Psoas muscle (tissue), 8 donors: ENCODE data around the gene TMEM63A. TPM values are rescaled to one million over a fixed set of nuclear protein-coding genes. Genes with fewer than 3 reads are reported as not detected.

Source experiments
- ATAC-seq, 4 donors: fragments of 200-7000 bp; cut with Tn5 transposase; one replicate each; pipeline ENCODE4 v1.9.1; 2020; ENCODE audit warnings: moderate library complexity in 3 of 4, mild to moderate bottlenecking in 2 of 4
- DNase-seq, 2 donors: peaks; one replicate each; pipeline ENCODE4 v3.0.0-alpha.2; 2020
- H3K27ac ChIP-seq: fragments of 200-600 bp; one replicate; pipeline ENCODE4 v1.8.0; 2022
- H3K27me3 ChIP-seq, 3 donors: fragments of 200-600 bp in 1 of 3; one replicate each; pipeline versions ENCODE4 v1.6.1 to v1.8.0; 2013 to 2022; ENCODE audit warnings: low read length in 2 of 3, mild to moderate bottlenecking in 2 of 3, moderate library complexity in 1 of 3; ENCODE audit not compliant: insufficient read depth in 3 of 3
- H3K36me3 ChIP-seq, 2 donors: fragments of 200-600 bp in 1 of 2; one replicate each; pipeline versions ENCODE4 v1.6.1 to v1.8.0; 2013 to 2022; ENCODE audit warnings: low read depth in 1 of 2, mild to moderate bottlenecking in 1 of 2, moderate library complexity in 1 of 2; ENCODE audit not compliant: insufficient read depth in 1 of 2
- H3K4me1 ChIP-seq: fragments of 200-600 bp; one replicate; pipeline ENCODE4 v1.8.0; 2022
- H3K4me3 ChIP-seq: fragments of 200-600 bp; one replicate; pipeline ENCODE4 v1.8.0; 2022; ENCODE audit warnings: mild to moderate bottlenecking
- H3K9me3 ChIP-seq: fragments of 200-600 bp; one replicate; pipeline ENCODE4 v1.8.0; 2022
- WGBS, 3 donors: extraction: QIAGEN DNeasy Blood & Tissue Kit; methylation state at CpG; one replicate each; pipeline versions ENCODE4 v1.1.6 to v1.1.7; 2013; 5-methylcytosine and 5-hydroxymethylcytosine counted together
- intact Hi-C, 2 donors: fragments of 100-400 bp; cut with DNase I; formaldehyde crosslinking; loops; one replicate each; pipeline versions ENCODE4 v1.11.0 to v1.14.2; 2022
- polyA plus RNA-seq, 3 donors: library from polyadenylated mRNA; stranded (reverse); fragments of 200-250 nt; gene quantifications; one replicate each; pipeline ENCODE4 v1.2.3, GENCODE V29; 2013
- total RNA-seq, 4 donors: library from RNA; stranded (reverse); fragmentation: NEBNext Ultra II Directional in 2 of 4; extraction: Animal tissue kit (Norgen Biotek cat#: 25700) in 2 of 4; gene quantifications; one replicate each; pipeline versions ENCODE4 v1.2.1 to v1.2.4, GENCODE V29; 2021 to 2023
- TF ChIP-seq, protein P1 (sequence below): fragments of 200-600 bp; IDR thresholded peaks from one replicate; pipeline ENCODE4 v1.8.0; 2022; ENCODE audit warnings: antibody characterized with exemption
- donor health status: healthy with polysubstance abuse.
- donor health status: DM: no; HTN: no; CAD: no; lungs with moderate emphysema.
- donor health status: Bipolar disorder and iron deficiency.
- donor health status: healthy.
- donor health status: DM: yes; HTN: yes; CAD: no.
- donor health status: DM: no; HTN: no; CAD: no.
- donor health status: DM: no; HTN: no; CAD: no.
- donor health status: DM: yes; HTN: yes; CAD: no.

Gene TMEM63A
- total and polyA plus RNA-seq, 7 donors, result 7.1 to 17.9 (median 14.2) TPM

GRCh38 chr1:225883616-225884265 lies 1.6 kb upstream of the TMEM63A start:
- ATAC-seq (no peak), DNase-seq (peak in 1 of 2 donors; percentile 29)
- H3K27ac ChIP-seq, result no peak overlapping the region
- peak overlapping the region; percentile 100 for H3K4me3 ChIP-seq
- no peaks in the 10 kb centered on the region for H3K36me3 ChIP-seq
- TF ChIP-seq, protein P1, sequence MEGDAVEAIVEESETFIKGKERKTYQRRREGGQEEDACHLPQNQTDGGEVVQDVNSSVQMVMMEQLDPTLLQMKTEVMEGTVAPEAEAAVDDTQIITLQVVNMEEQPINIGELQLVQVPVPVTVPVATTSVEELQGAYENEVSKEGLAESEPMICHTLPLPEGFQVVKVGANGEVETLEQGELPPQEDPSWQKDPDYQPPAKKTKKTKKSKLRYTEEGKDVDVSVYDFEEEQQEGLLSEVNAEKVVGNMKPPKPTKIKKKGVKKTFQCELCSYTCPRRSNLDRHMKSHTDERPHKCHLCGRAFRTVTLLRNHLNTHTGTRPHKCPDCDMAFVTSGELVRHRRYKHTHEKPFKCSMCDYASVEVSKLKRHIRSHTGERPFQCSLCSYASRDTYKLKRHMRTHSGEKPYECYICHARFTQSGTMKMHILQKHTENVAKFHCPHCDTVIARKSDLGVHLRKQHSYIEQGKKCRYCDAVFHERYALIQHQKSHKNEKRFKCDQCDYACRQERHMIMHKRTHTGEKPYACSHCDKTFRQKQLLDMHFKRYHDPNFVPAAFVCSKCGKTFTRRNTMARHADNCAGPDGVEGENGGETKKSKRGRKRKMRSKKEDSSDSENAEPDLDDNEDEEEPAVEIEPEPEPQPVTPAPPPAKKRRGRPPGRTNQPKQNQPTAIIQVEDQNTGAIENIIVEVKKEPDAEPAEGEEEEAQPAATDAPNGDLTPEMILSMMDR, result no peak
- WGBS, 3 donors, result 80 to 91% (median 91%) methylated on average over 9 to 11 of the region's 11 CpGs
- peaks cover 0 to 3% (median 1%) of the 10 kb centered on the region in 3 donors for H3K27me3 ChIP-seq
- H3K9me3 ChIP-seq, result no peaks in the 10 kb centered on the region
- peaks cover 27% of the 10 kb centered on the region for H3K4me1 ChIP-seq
- intact Hi-C loops, result loop anchor here (5.0 kb wide), 1 partner anchor 39 kb away; the partner anchor contains the start of gene PYCR2 (in 2 of the 2)

DNA sequence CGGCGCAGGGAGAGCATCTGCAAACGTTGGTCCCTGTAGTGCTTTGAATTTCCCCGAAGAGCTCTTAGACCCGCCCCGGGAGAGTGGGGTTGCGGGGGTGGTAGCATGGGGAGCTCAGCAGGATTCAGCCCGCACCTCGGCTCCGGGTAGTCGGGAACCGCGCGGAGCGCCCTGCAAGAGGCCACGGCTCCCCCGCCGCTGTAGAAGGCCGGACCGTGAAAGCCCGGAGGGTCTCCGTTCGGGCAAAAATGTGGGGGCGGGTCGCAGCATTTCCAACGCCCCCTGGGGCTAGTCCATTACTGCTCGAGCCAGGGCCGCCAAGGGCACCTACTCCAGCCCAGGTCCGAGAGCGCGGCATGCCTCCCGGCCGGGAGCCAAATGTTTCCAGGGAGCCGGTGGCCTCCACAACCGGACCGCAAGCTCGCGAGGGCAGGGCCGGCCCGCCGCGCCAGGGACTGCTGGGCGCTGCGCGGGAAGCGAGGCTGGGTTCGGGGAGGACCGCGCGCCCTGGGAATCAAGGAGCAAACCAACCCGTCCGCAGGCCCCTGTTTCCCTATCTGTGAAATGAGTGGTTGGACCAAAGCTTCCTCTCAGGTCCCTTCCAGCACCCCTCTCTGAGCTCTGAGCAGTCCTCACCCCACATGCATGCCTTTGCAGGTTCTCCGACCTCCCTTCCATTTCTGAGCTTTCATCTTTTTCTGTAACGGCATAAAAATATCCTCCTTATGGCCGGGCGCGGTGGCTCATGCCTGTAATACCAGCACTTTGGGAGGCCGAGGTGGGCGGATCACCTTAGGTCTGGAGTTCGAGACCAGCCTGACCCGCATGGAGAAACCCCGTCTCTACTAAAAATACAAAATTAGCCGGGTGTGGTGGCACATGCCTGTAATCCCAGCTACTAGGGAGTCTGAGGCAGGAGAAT lies 775 bp upstream of the TMEM63A start:
- TF ChIP-seq, protein P1, result no peak
- peak overlapping the region; percentile 92 for H3K27ac ChIP-seq
- 7 to 9% (median 9%) methylated on average over 51 to 63 of the region's 63 CpGs for WGBS, 3 donors
- peaks cover 33% of the 10 kb centered on the region for H3K4me1 ChIP-seq
- ATAC-seq (peak; percentile 34 to 64 (median 50)), DNase-seq (peak; percentile 65 to 71)
- H3K4me3 ChIP-seq, result peak overlapping the region; percentile 100
- H3K36me3 ChIP-seq, result no peaks in the 10 kb centered on the region
- intact Hi-C loops, result loop anchor here (5.0 kb wide), 1 partner anchor 39 kb away; the partner anchor contains the start of gene PYCR2 (in 2 of the 2)
- no peaks in the 10 kb centered on the region for H3K9me3 ChIP-seq
- H3K27me3 ChIP-seq, result peaks cover 0 to 1% (median 0%) of the 10 kb centered on the region in 3 donors

DNA sequence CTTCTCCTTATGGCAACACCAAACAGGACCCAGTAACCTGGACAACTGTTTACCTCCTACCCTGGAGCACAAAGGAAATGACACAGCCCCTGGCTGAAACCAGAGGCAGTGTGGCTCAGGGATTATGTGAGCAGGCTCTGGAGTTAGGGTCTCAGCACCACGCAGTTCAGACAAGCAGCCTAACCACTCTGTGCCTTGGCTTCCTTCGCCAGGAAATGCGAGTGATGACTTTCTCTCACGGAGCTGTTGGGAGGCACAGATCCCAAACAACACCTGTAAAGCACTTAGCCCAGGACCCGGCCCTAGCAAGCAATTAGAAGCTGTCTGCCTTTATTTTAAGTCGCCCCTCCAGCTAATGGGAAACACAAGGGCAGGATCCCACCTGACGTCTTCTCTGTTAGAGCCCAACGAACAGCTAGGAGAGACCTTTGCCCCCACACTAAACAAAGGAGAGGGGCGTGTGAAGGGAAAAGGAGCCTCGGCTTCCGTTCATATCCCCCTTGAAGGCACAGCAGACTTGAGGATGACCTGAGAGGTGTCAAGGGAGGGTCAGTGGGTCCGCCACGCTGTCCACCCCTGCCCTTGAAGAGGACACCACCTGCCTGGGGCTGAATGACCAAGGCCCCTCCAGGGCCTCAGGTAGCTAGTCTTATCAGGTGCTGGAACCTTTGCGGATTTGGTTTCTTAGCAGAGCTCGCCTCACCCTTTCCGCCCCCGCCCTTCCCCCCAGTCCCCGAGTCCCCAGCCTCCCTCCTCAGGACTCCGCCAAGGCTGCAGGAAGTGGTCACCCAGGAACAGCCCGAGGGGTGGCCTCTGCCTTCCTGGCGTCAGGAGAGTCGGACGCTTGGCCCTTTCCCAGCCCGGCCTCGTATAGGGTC lies 860 bp downstream of the TMEM63A start:
- H3K4me3 ChIP-seq, result peak overlapping the region; percentile 100
- 12 to 18% (median 16%) methylated on average over 25 of the region's 25 CpGs for WGBS, 3 donors
- DNase-seq (peak; percentile 63 to 82), ATAC-seq (peak; percentile 51 to 63 (median 57))
- H3K27ac ChIP-seq, result peak overlapping the region; percentile 92
- H3K36me3 ChIP-seq, result peaks cover under 1 to 11% of the 10 kb centered on the region in 2 donors
- TF ChIP-seq, protein P1, result no peak
- no peaks in the 10 kb centered on the region for H3K27me3 ChIP-seq
- H3K4me1 ChIP-seq, result peaks cover 48% of the 10 kb centered on the region
- H3K9me3 ChIP-seq, result no peaks in the 10 kb centered on the region
- intact Hi-C loops, result loop anchor here (5.0 kb wide), 1 partner anchor 41 kb away; the partner anchor contains the start of gene PYCR2 (in 2 of the 2)

GRCh38 chr1:225880636-225881035 lies 1.5 kb downstream of the TMEM63A start:
- Histone ChIP-seq H3K27ac (peak overlapping the region; percentile 92), H3K36me3 (peaks cover 4 to 15% of the 10 kb centered on the region in 2 donors), H3K27me3 (no peaks in the 10 kb centered on the region), H3K4me1 (peaks cover 48% of the 10 kb centered on the region), H3K4me3 (peak overlapping the region; percentile 100), H3K9me3 (no peaks in the 10 kb centered on the region)
- TF ChIP-seq, protein P1, result no peak
- whole genome bisulfite sequencing, 3 donors, result 45 to 66% (median 58%) methylated on average over 5 of the region's 5 CpGs
- ATAC-seq (no peak), DNase-seq (no peak)
- intact Hi-C loops, result loop anchor here (5.0 kb wide), 1 partner anchor 42 kb away; the partner anchor contains the start of gene PYCR2 (in 2 of the 2)
